Activated effector memory CD4-positive, alpha-beta T cell treated with anti-CD3 and anti-CD28 coated beads, Interleukin-2, amount 50 U/mL, for 16 hours (primary cell): ENCODE results near the gene PRSS33.

Source experiments
- DNase-seq: peaks from one replicate; pipeline ENCODE4 v3.0.0-alpha.2; 2020

The PRSS33 gene

GRCh38 chr16:2787406-2787805 lies at the start of gene PRSS33:
TSS of gene PRSS33 (minus strand) at chr16:2787560. CDS start at chr16:2786547, 1,013 bp downstream.
- DNase-seq, result peak; percentile 48

- DNase-seq, result no peak
Observed at GRCh38 chr16:2836646-2837508, 49.5 kb upstream of the PRSS33 start.

- DNase-seq, result no peak
Observed at GRCh38 chr16:2835638-2836493, 48.5 kb upstream of the PRSS33 start.

- no peak for DNase-seq
Observed at GRCh38 chr16:2834968-2835367, 47.6 kb upstream of the PRSS33 start.

GRCh38 chr16:2833776-2834175 lies 46.4 kb upstream of the PRSS33 start:
- DNase-seq, result no peak

GRCh38 chr16:2831203-2831602 lies 43.8 kb upstream of the PRSS33 start:
- DNase-seq, result no peak

- DNase-seq, result no peak
Observed at GRCh38 chr16:2830355-2830695, 43.0 kb upstream of the PRSS33 start.

GRCh38 chr16:2829501-2830354 lies 42.4 kb upstream of the PRSS33 start, which contains the start of gene ZG16B:
TSS of gene ZG16B (plus strand) at chr16:2830303. CDS start at chr16:2830442, 139 bp downstream.
- DNase-seq, result no peak

- DNase-seq, result no peak
Observed at GRCh38 chr16:2828876-2829430, 41.6 kb upstream of the PRSS33 start.

GRCh38 chr16:2828521-2828840 lies 41.1 kb upstream of the PRSS33 start:
- DNase-seq, result no peak

GRCh38 chr16:2827831-2828520 lies 40.6 kb upstream of the PRSS33 start:
- DNase-seq, result no peak

- DNase-seq, result peak; percentile 44
Observed at GRCh38 chr16:2827374-2827791, 40.0 kb upstream of the PRSS33 start.

GRCh38 chr16:2826591-2827373 lies 39.4 kb upstream of the PRSS33 start:
- DNase-seq, result peak; percentile 56

- DNase-seq, result peak; percentile 31
Observed at GRCh38 chr16:2825906-2826305, 38.5 kb upstream of the PRSS33 start.

GRCh38 chr16:2825049-2825742 lies 37.8 kb upstream of the PRSS33 start:
- peak; percentile 49 for DNase-seq

GRCh38 chr16:2824626-2825025 lies 37.3 kb upstream of the PRSS33 start:
- peak; percentile 25 for DNase-seq

- peak; percentile 4 for DNase-seq
Observed at GRCh38 chr16:2822496-2822895, 35.1 kb upstream of the PRSS33 start.

GRCh38 chr16:2822158-2822495 lies 34.8 kb upstream of the PRSS33 start:
- DNase-seq, result peak; percentile 47

GRCh38 chr16:2821487-2822157 lies 34.3 kb upstream of the PRSS33 start:
- DNase-seq, result peak; percentile 56
